ENCODE data around the gene ALAD.
A peak's percentile ranks its signal among the peaks of the same experiment; 100 is the strongest.
"Not testable (repeated sequence)": the region's sequence is repeated elsewhere in the genome, so short reads cannot be mapped to it uniquely, and the experiment has no call there.

Gene ALAD

GRCh38 chr9:113410207-113410864 lies 9.3 kb upstream of the ALAD start, which contains the start of the genes C9orf43 and POLE3:
TSS of gene C9orf43 (plus strand) at chr9:113410747. CDS start at chr9:113413494, 2,747 bp downstream.
TSS of gene POLE3 (minus strand) at chr9:113410675. CDS start at chr9:113410293, 382 bp downstream.
- H3K27ac Mint-ChIP-seq, result peak within 1 kb of the TSS; percentile 99
- intact Hi-C loops (cut with micrococcal nuclease), result loop anchor here (1.0 kb wide), 1 partner anchor 9 kb away; the partner anchor contains the start of gene ALAD
- H3K27me3 Mint-ChIP-seq, result no peaks in the 10 kb centered on the region
- H3K9me3 Mint-ChIP-seq, result no peaks in the 10 kb centered on the region
- H3K4me3 Mint-ChIP-seq, result peak within 1 kb of the TSS; percentile 100
- H3K4me1 Mint-ChIP-seq (ENCODE audit: low read depth), result peaks cover 33% of the 10 kb centered on the region
- H3K36me3 Mint-ChIP-seq (ENCODE audit: low read depth), result peaks cover 42% of the 10 kb centered on the region

GRCh38 chr9:113409883-113410206 lies 8.8 kb upstream of the ALAD start:
- Mint-ChIP-seq H3K9me3 (no peaks in the 10 kb centered on the region), H3K27ac (peak overlapping the region; percentile 99), H3K27me3 (no peaks in the 10 kb centered on the region), H3K4me1 (ENCODE audit: low read depth) (peaks cover 37% of the 10 kb centered on the region), H3K4me3 (peak overlapping the region; percentile 100), H3K36me3 (ENCODE audit: low read depth) (peaks cover 42% of the 10 kb centered on the region)
- intact Hi-C loops (cut with micrococcal nuclease), result loop anchor here (1.0 to 10.0 kb wide), 2 partner anchors 9 to 65 kb away; partner anchors contain the start of genes ALAD, BSPRY and WDR31

GRCh38 chr9:113409481-113409880 lies 8.4 kb upstream of the ALAD start:
- no peaks in the 10 kb centered on the region for H3K9me3 Mint-ChIP-seq
- intact Hi-C loops (cut with micrococcal nuclease), result loop anchor here (10.0 kb wide), 1 partner anchor 65 kb away; the partner anchor contains the start of genes BSPRY and WDR31

GRCh38 chr9:113406873-113407511 lies 5.9 kb upstream of the ALAD start:
- not testable (repeated sequence) for H3K9me3 Mint-ChIP-seq, H3K27me3 Mint-ChIP-seq, H3K4me3 Mint-ChIP-seq
- intact Hi-C loops (cut with micrococcal nuclease), result loop anchor here (1.0 to 10.0 kb wide), 2 partner anchors 62 to 98 kb away; partner anchors contain the start of genes BSPRY and WDR31
- H3K27ac Mint-ChIP-seq, result peak overlapping the region; percentile 71
- peaks cover 42% of the 10 kb centered on the region for H3K36me3 Mint-ChIP-seq (ENCODE audit: low read depth)
- peaks cover 60% of the 10 kb centered on the region for H3K4me1 Mint-ChIP-seq (ENCODE audit: low read depth)

More at GRCh38 chr9:113409481-113409880, 8.4 kb upstream of the ALAD start:
- Mint-ChIP-seq H3K27ac (peak overlapping the region; percentile 99), H3K36me3 (ENCODE audit: low read depth) (peaks cover 42% of the 10 kb centered on the region), H3K27me3 (no peaks in the 10 kb centered on the region), H3K4me1 (ENCODE audit: low read depth) (peaks cover 41% of the 10 kb centered on the region), H3K4me3 (peak overlapping the region; percentile 100)

GRCh38 chr9:113406353-113406752 lies 5.3 kb upstream of the ALAD start:
- Mint-ChIP-seq H3K4me1 (ENCODE audit: low read depth) (peaks cover 66% of the 10 kb centered on the region), H3K27ac (peak overlapping the region; percentile 71), H3K36me3 (ENCODE audit: low read depth) (peaks cover 42% of the 10 kb centered on the region)
- H3K4me3 Mint-ChIP-seq, H3K9me3 Mint-ChIP-seq, H3K27me3 Mint-ChIP-seq: not testable (repeated sequence)
- intact Hi-C loops (cut with micrococcal nuclease), result loop anchor here (10.0 kb wide), 1 partner anchor 62 kb away; the partner anchor contains the start of genes BSPRY and WDR31

- Mint-ChIP-seq H3K36me3 (ENCODE audit: low read depth) (peaks cover 25% of the 10 kb centered on the region), H3K4me1 (ENCODE audit: low read depth) (peaks cover 70% of the 10 kb centered on the region), H3K27me3 (no peaks in the 10 kb centered on the region), H3K4me3 (no peak overlapping the region), H3K9me3 (no peaks in the 10 kb centered on the region), H3K27ac (peak overlapping the region; percentile 84)
- intact Hi-C loops (cut with micrococcal nuclease), result loop anchor here (5.0 to 10.0 kb wide), 3 partner anchors 59 to 189 kb away; partner anchors contain the start of genes BSPRY, CDC26, PRPF4 and WDR31
These were observed 2.6 kb upstream of the ALAD start for GRCh38 chr9:113403646-113404045.

GRCh38 chr9:113399646-113400200 lies 1.4 kb downstream of the ALAD start:
- H3K36me3 Mint-ChIP-seq (ENCODE audit: low read depth), result peaks cover 28% of the 10 kb centered on the region
- no peaks in the 10 kb centered on the region for H3K9me3 Mint-ChIP-seq
- H3K4me3 Mint-ChIP-seq, result peak overlapping the region; percentile 98
- no peaks in the 10 kb centered on the region for H3K27me3 Mint-ChIP-seq
- H3K27ac Mint-ChIP-seq, result peak overlapping the region; percentile 96
- intact Hi-C loops (cut with micrococcal nuclease), result loop anchor here (2.0 to 10.0 kb wide), 4 partner anchors 55 to 259 kb away; partner anchors contain the start of genes BSPRY, CDC26, PRPF4 and WDR31
- peaks cover 59% of the 10 kb centered on the region for H3K4me1 Mint-ChIP-seq (ENCODE audit: low read depth)

GRCh38 chr9:113398796-113399195 lies 2.3 kb downstream of the ALAD start:
- Mint-ChIP-seq H3K4me3 (no peak overlapping the region), H3K4me1 (ENCODE audit: low read depth) (peaks cover 50% of the 10 kb centered on the region), H3K9me3 (no peaks in the 10 kb centered on the region), H3K27me3 (no peaks in the 10 kb centered on the region), H3K36me3 (ENCODE audit: low read depth) (peaks cover 33% of the 10 kb centered on the region), H3K27ac (no peak overlapping the region)
- intact Hi-C loops (cut with micrococcal nuclease), result no loop called here

- Mint-ChIP-seq H3K9me3 (no peaks in the 10 kb centered on the region), H3K27me3 (no peaks in the 10 kb centered on the region), H3K27ac (peak overlapping the region; percentile 8), H3K4me3 (no peak overlapping the region), H3K36me3 (ENCODE audit: low read depth) (peaks cover 48% of the 10 kb centered on the region), H3K4me1 (ENCODE audit: low read depth) (peaks cover 38% of the 10 kb centered on the region)
- intact Hi-C loops (cut with micrococcal nuclease), result no loop called here
These were observed 3.9 kb downstream of the ALAD start for GRCh38 chr9:113397203-113397631.

- Mint-ChIP-seq H3K4me1 (ENCODE audit: low read depth) (peaks cover 29% of the 10 kb centered on the region), H3K4me3 (no peak overlapping the region), H3K27me3 (no peaks in the 10 kb centered on the region), H3K9me3 (no peaks in the 10 kb centered on the region), H3K36me3 (ENCODE audit: low read depth) (peaks cover 61% of the 10 kb centered on the region), H3K27ac (no peak overlapping the region)
- intact Hi-C loops (cut with micrococcal nuclease), result no loop called here
These were observed 5.9 kb downstream of the ALAD start for GRCh38 chr9:113395000-113395861.

- intact Hi-C loops (cut with micrococcal nuclease), result no loop called here
- H3K27ac Mint-ChIP-seq, result no peak overlapping the region
These were observed 7.8 kb downstream of the ALAD start for GRCh38 chr9:113393281-113393680.

GRCh38 chr9:113391917-113392316 lies 9.2 kb downstream of the ALAD start:
- intact Hi-C loops (cut with micrococcal nuclease), result no loop called here

More at GRCh38 chr9:113393281-113393680, 7.8 kb downstream of the ALAD start:
- Mint-ChIP-seq H3K36me3 (ENCODE audit: low read depth) (peaks cover 81% of the 10 kb centered on the region), H3K9me3 (no peaks in the 10 kb centered on the region), H3K4me1 (ENCODE audit: low read depth) (peaks cover 14% of the 10 kb centered on the region), H3K27me3 (no peaks in the 10 kb centered on the region), H3K4me3 (no peak overlapping the region)

More at GRCh38 chr9:113391917-113392316, 9.2 kb downstream of the ALAD start:
- Mint-ChIP-seq H3K27ac (no peak overlapping the region), H3K36me3 (ENCODE audit: low read depth) (peaks cover 95% of the 10 kb centered on the region), H3K4me3 (no peak overlapping the region), H3K4me1 (ENCODE audit: low read depth) (peaks cover 10% of the 10 kb centered on the region), H3K27me3 (no peaks in the 10 kb centered on the region), H3K9me3 (no peaks in the 10 kb centered on the region)

All from dendritic cell treated with granulocyte-macrophage colony-stimulating factor and Interleukin-4, amounts not matched to agents 40 ng/mL and 50 ng/mL, for 4 days (primary cell).